T-helper 2 cell treated with Interferon-gamma antibody and Interleukin-4, amounts not matched to agents 5 μg/mL and 100 μg/mL, for 36 hours (primary cell): Measurements from ENCODE around the gene GDPD3.
A peak's percentile ranks its signal among the peaks of the same experiment; 100 is the strongest.

Experiments
- DNase-seq: peaks from one replicate; pipeline ENCODE4 v3.0.0; 2021; ENCODE audit warnings: low spot score
- H3K27ac Mint-ChIP-seq: one replicate; pipeline ENCODE4 v1.8.0; 2021; ENCODE audit warnings: mild to moderate bottlenecking, mixed read lengths
- H3K27me3 Mint-ChIP-seq: one replicate; pipeline ENCODE4 v1.8.0; 2021; ENCODE audit warnings: low read depth, mixed read lengths
- H3K36me3 Mint-ChIP-seq: one replicate; pipeline ENCODE4 v1.8.0; 2021; ENCODE audit warnings: low read depth, mixed read lengths
- H3K4me1 Mint-ChIP-seq: one replicate; pipeline ENCODE4 v1.8.0; 2021; ENCODE audit warnings: low read depth, mixed read lengths
- H3K4me3 Mint-ChIP-seq: one replicate; pipeline ENCODE4 v1.8.0; 2022; ENCODE audit warnings: mild to moderate bottlenecking, moderate library complexity, mixed read lengths
- H3K9me3 Mint-ChIP-seq: one replicate; pipeline ENCODE4 v1.8.0; 2021; ENCODE audit warnings: mixed read lengths

GDPD3 gene, protein sequence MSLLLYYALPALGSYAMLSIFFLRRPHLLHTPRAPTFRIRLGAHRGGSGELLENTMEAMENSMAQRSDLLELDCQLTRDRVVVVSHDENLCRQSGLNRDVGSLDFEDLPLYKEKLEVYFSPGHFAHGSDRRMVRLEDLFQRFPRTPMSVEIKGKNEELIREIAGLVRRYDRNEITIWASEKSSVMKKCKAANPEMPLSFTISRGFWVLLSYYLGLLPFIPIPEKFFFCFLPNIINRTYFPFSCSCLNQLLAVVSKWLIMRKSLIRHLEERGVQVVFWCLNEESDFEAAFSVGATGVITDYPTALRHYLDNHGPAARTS

DNA sequence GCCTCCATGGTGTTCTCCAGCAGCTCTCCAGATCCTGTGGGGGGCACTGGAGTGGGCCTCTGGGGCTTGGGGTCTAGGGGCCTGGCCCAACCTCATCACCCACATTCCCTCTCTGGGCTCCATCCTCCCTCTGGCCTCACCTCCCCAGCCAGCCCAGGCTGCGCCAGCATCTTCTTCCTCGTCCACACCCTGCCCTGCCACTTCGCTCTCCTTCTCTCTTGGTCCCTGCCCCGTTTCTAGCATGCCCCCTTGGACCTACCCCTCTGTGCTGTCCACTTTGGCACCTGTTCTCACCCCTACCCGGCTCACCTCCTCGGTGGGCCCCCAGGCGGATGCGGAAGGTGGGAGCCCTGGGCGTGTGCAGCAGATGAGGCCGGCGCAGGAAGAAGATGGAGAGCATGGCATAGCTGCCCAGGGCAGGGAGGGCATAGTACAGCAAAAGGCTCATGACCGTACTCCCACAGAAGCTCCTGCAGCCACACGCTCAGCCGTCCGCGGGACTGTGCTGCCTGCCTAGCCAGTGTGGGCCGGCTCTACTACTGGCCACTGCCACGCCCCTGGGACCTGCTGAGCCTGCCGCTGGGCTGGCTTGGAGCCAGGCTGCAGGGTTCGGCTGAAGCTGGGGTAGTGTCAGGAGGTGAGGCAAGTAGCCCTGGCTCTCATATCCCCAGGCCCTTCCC lies at the start of gene GDPD3:
GDPD3 (minus strand) TSS at position 507 of the 680 bp plus-strand sequence; CDS start at position 448, 59 bp downstream.
- H3K9me3 Mint-ChIP-seq: no peaks in the 10 kb centered on the region
- H3K4me1 Mint-ChIP-seq: peaks cover 3% of the 10 kb centered on the region
- DNase-seq: no peak
- peaks cover 16% of the 10 kb centered on the region for H3K36me3 Mint-ChIP-seq
- H3K4me3 Mint-ChIP-seq: no peak within 1 kb of the TSS
- no peaks in the 10 kb centered on the region for H3K27me3 Mint-ChIP-seq
- peak within 1 kb of the TSS; percentile 57 for H3K27ac Mint-ChIP-seq

DNA sequence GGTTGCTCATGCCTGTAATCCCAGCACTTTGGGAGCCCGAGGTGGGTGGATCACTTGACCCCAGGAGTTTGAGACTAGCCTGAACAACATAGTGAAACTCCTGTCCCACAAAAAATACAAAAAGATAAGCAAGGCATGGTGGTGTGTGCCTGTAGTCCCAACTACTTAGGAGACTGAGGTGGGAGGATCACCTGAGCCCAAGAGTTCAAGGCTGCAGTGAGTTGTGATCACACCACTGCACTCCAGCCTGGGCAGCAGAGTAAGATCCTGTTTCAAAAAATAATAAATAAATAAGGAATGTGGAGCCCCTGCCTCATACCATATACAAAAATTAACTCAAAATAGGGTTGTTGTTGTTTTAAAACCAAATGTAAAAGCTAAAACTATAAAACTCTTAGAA lies 43.9 kb upstream of the GDPD3 start:
- no peak for DNase-seq
- Mint-ChIP-seq H3K9me3 (no peaks in the 10 kb centered on the region), H3K27me3 (no peaks in the 10 kb centered on the region), H3K4me3 (no peak overlapping the region), H3K4me1 (peaks cover 2% of the 10 kb centered on the region), H3K36me3 (no peaks in the 10 kb centered on the region), H3K27ac (no peak overlapping the region)

DNA sequence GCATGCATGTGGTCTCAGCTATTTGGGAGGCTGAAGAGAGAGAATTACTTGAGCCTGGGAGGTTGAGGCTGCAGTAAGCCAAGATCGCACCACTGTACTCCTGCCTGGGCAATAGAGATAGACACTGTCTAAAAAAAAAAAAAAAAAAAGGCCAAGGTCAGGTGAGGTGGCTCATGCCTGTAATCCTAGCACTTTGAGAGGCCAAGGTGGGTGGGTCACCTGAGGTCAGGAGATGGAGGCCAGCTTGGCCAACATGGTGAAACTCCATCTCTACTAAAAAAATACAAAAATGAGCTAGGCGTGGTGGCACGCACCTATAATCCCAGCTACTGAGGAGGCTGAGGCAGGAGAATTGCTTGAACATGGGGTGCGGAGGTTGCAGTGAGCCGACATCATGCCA lies 41.9 kb upstream of the GDPD3 start:
- Mint-ChIP-seq H3K4me1 (peaks cover 2% of the 10 kb centered on the region), H3K4me3 (no peak overlapping the region), H3K27me3 (no peaks in the 10 kb centered on the region), H3K27ac (no peak overlapping the region), H3K9me3 (no peaks in the 10 kb centered on the region), H3K36me3 (peaks cover 3% of the 10 kb centered on the region)
- no peak for DNase-seq

DNA sequence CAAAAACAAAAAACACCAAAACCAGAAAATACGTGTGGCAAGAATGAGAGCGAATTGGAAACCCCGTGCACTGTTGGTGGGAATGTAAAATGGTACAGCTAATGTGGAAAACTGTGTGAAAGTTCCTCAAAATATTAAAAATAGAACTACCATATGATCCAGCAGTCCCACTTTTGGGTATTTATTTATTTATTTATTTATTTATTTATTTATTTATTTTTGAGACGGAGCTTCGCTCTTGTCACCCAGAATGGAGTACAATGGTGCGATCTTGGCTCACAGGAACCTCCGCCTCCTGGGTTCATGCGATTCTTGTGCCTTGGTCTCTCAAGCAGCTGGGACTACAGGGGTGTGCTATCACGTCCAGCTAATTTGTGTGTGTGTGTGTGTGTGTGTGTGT lies 39.2 kb upstream of the GDPD3 start:
- DNase-seq: no peak
- H3K9me3 Mint-ChIP-seq: peaks cover 14% of the 10 kb centered on the region
- H3K27ac Mint-ChIP-seq: no peak overlapping the region
- H3K36me3 Mint-ChIP-seq: peaks cover 9% of the 10 kb centered on the region
- H3K4me3 Mint-ChIP-seq: no peak overlapping the region
- H3K4me1 Mint-ChIP-seq: peaks cover 2% of the 10 kb centered on the region
- no peaks in the 10 kb centered on the region for H3K27me3 Mint-ChIP-seq

DNA sequence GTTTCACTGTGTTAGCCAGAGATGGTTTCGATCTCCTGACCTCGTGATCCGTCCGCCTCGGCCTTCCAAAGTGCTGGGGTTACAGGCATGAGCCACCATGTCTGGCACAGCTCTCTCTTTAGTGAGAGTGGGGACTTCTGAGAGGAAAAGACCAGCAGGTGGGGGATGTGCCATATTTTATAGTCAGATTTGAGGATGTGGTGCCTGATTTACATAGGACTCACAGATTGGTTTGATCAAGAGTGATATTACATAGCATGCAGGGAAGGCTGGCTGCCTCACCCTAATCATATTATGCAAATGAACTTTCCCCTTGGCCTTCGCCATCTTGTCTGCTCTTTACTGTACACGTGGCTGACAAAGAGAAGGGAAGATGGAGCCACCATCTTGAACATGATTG lies 37.8 kb upstream of the GDPD3 start:
- peaks cover 2% of the 10 kb centered on the region for H3K4me1 Mint-ChIP-seq
- H3K4me3 Mint-ChIP-seq: no peak overlapping the region
- no peak overlapping the region for H3K27ac Mint-ChIP-seq
- peaks cover 9% of the 10 kb centered on the region for H3K36me3 Mint-ChIP-seq
- H3K9me3 Mint-ChIP-seq: peaks cover 14% of the 10 kb centered on the region
- DNase-seq: no peak
- no peaks in the 10 kb centered on the region for H3K27me3 Mint-ChIP-seq

DNA sequence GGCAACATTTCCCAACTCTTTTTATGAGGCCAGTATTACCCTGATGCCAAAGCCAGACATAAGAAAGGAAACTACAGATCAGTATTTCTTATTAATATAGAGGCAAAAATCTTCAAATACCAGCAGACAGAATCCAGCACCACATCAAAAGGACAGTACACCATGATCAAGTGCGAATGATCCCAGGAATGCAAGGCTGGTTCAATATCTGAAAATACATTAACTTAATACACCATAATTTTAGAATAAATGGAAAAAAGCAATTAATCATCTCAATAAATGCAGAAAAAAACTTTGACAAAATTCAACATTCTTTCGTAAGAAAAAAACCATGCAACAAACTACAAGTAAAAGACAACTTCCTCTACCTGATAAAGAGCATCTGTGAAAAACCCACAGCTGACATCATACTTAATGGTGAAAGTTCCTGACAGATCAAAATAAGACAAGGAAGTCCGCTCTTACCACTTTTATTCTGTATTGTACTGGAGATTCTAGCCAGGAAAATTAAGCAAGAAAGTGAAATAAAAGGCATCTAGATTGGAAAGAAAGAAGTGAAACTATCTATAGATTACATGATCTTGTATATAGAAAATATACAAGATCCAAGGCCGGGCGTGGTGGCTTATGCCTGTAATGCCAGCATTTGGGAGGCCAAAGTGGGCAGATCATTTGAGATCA lies 36.1 kb upstream of the GDPD3 start:
- Mint-ChIP-seq H3K4me3 (no peak overlapping the region), H3K4me1 (peaks cover 2% of the 10 kb centered on the region), H3K27ac (no peak overlapping the region), H3K9me3 (peaks cover 14% of the 10 kb centered on the region), H3K27me3 (no peaks in the 10 kb centered on the region), H3K36me3 (peaks cover 9% of the 10 kb centered on the region)
- no peak for DNase-seq

DNA sequence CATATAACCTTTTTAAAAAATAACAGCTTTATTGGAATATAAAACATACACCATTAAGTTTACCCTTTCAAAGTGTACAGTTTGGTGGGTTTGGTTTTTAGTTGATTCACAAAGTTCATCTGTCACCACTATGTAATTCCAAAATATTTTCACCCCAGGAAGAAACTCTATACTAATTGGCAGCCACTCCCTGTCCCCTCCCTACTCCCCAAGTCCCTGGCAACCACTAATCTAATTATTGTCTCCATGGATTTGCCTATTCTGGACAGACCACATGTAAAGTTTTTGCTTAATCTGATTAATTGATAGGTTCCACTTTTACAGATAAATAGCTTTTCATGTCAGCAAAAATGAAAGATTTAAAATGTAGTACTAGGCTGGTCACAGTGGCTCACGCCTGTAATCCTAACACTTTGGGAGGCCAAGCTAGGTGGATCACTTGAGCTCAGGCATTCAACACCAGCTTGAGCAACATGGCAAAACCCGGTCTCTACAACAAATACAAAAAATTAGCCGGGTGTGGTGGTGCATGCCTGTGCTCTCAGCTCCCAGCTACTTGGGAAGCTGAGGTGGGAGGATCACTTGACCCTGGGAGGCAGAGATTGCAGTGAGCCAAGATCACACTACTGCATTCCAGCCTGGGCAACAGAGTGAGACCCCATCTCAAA lies 34.6 kb upstream of the GDPD3 start:
- no peak overlapping the region for H3K27ac Mint-ChIP-seq
- peaks cover 9% of the 10 kb centered on the region for H3K36me3 Mint-ChIP-seq
- peaks cover 14% of the 10 kb centered on the region for H3K9me3 Mint-ChIP-seq
- H3K4me3 Mint-ChIP-seq: no peak overlapping the region
- H3K27me3 Mint-ChIP-seq: no peaks in the 10 kb centered on the region
- no peak for DNase-seq
- peaks cover 7% of the 10 kb centered on the region for H3K4me1 Mint-ChIP-seq

DNA sequence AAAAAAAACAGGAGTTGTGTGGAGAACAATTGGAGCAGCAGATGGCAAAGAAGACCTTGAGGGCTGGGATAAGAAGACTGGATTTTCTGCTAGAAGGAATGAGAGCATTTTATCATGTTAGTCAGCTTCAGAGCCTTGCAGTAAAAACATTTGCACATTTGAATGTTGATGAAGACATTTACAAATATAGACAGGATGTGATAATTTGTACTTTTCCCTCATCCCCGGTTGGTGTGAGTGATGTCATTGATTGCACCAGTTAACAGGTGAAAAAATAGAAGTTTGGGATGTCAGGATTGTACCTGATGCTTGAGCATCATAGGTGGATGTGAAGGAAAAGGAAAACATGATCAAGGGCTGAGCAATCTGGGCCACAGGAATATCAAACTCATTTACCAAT lies 32.3 kb upstream of the GDPD3 start:
- Mint-ChIP-seq H3K36me3 (peaks cover 6% of the 10 kb centered on the region), H3K4me3 (no peak overlapping the region), H3K27me3 (no peaks in the 10 kb centered on the region), H3K4me1 (peaks cover 11% of the 10 kb centered on the region), H3K9me3 (peaks cover 14% of the 10 kb centered on the region), H3K27ac (no peak overlapping the region)
- no peak for DNase-seq

DNA sequence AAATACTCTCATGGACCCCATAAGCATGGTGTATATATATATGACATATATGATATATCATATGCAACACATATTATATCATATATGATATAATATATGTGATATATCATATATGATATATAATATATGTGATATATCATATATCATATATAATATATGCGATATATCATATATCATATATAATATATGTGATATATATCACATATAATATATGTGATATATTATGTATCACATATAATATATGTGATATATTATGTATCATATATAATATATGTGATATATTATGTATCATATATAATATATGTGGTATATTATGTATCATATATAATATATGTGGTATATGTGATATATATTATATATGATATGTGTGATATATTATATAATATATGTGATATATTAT lies 31.6 kb upstream of the GDPD3 start:
- H3K4me1 Mint-ChIP-seq: peaks cover 12% of the 10 kb centered on the region
- H3K27ac Mint-ChIP-seq: no peak overlapping the region
- no peak for DNase-seq
- H3K9me3 Mint-ChIP-seq: peaks cover 14% of the 10 kb centered on the region
- no peak overlapping the region for H3K4me3 Mint-ChIP-seq
- peaks cover 6% of the 10 kb centered on the region for H3K36me3 Mint-ChIP-seq
- H3K27me3 Mint-ChIP-seq: no peaks in the 10 kb centered on the region

DNA sequence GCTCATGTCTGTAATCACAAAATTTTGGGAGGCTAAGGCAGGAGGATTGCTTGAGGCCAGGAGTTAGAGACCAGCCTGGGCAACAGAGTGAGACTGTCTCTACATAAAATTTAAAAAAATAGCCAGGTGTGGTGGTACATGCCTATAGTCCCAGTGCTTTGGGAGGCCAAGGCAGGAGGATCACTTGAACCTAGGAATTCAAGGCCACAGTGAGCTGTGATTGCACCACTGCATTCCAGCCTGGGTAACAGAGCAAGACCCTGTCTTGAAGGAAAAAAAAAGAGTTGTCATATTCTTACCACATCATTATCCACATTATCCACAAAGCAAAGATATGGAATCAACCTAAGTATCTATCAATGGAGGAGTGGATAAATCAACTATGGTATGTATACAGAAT lies 30.7 kb upstream of the GDPD3 start:
- peaks cover 7% of the 10 kb centered on the region for H3K9me3 Mint-ChIP-seq
- no peaks in the 10 kb centered on the region for H3K27me3 Mint-ChIP-seq
- H3K27ac Mint-ChIP-seq: no peak overlapping the region
- no peak overlapping the region for H3K4me3 Mint-ChIP-seq
- no peak for DNase-seq
- H3K4me1 Mint-ChIP-seq: peaks cover 15% of the 10 kb centered on the region
- H3K36me3 Mint-ChIP-seq: peaks cover 2% of the 10 kb centered on the region

DNA sequence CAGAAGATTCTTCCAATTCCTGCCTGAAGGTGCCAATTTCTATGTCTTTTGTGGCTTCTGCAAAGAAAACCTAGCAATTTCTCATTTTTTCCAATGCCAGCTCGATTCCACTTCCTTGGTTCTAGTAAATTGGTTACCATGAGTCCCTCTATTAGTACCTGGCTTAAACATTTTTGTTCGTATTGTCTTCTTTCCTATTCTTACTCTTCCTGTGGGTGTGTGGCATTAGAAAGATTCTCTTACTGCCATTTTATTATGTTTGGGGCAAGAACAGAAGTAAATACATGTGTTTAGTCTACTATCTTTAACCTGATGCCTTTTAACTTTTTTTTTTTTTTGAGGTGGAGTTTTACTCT lies 30.0 kb upstream of the GDPD3 start:
- Mint-ChIP-seq H3K27ac (peak overlapping the region; percentile 22), H3K4me3 (no peak overlapping the region)
- no peak for DNase-seq

DNA sequence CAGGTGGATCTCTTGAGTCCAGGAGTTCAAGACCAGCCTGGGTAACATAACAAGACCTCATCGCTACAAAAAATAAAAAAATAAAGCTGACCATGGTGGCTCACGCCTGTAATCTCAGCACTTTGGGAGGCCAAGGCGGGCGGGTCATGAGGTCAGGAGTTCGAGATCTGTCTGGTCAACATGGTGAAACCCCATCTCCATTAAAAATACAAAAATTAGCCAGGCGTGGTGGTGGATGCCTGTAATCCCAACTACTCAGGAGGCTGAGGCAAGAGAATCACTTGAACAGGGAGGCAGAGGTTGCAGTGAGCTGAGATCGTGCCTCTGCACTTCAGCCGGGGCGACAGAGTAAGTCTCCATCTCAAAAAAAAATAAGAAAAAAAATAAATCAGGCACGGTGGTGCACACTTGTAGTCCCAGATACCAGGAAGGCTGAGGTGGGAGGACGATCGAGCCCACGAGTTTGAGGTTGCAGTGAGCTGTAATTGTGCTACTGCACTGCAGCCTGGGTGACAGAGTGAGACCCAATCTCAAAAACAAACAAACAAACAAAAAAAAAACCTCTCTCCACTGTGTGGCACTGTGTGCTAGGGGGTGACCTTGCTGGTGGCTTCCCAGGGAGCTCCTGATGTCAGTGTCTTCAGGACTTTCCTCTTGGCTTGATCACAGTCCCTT lies 29.5 kb upstream of the GDPD3 start:
- Mint-ChIP-seq H3K27ac (peak overlapping the region; percentile 22), H3K36me3 (no peaks in the 10 kb centered on the region), H3K4me1 (peaks cover 15% of the 10 kb centered on the region), H3K27me3 (no peaks in the 10 kb centered on the region), H3K4me3 (no peak overlapping the region), H3K9me3 (no peaks in the 10 kb centered on the region)
- no peak for DNase-seq

More for the DNA sequence above, 30.0 kb upstream of the GDPD3 start:
- Mint-ChIP-seq H3K27me3 (no peaks in the 10 kb centered on the region), H3K9me3 (no peaks in the 10 kb centered on the region), H3K36me3 (no peaks in the 10 kb centered on the region), H3K4me1 (peaks cover 15% of the 10 kb centered on the region)

DNA sequence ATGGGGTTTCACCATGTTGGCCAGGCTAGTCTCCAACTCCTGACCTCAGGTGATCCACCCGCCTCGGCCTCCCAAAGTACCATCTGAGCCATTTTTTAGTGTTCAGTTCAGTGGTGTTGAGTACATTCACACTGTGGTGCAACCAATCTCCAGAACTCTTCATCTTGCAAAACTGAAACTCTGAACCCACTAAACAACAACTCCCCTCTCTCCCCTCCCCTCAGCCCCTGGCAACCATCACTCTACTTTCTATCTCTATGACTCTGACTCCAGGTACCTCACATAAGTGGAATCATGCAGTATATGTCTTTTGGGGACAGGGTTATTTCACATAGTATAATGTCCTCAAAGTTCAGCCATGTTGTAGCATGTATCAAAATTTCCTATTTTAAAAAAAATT lies 28.4 kb upstream of the GDPD3 start:
- H3K27me3 Mint-ChIP-seq: no peaks in the 10 kb centered on the region
- no peak for DNase-seq
- H3K36me3 Mint-ChIP-seq: no peaks in the 10 kb centered on the region
- no peak overlapping the region for H3K4me3 Mint-ChIP-seq
- peaks cover 18% of the 10 kb centered on the region for H3K4me1 Mint-ChIP-seq
- no peaks in the 10 kb centered on the region for H3K9me3 Mint-ChIP-seq
- H3K27ac Mint-ChIP-seq: peak overlapping the region; percentile 50
